ENCODE measurements around the gene P2RX7.
"Not testable (repeated sequence)": the region's sequence is repeated elsewhere in the genome, so short reads cannot be mapped to it uniquely, and the experiment has no call there.

- not testable (repeated sequence) for TF ChIP-seq POLR2A (IDR thresholded peaks at IDR 0.05; ENCODE audit: low read depth, low read length); CTCF (IDR thresholded peaks at IDR 0.05; ENCODE audit: extremely low read depth in 1 of 2, insufficient read depth in 1 of 2, low read depth in 1 of 2, low read length in 2 of 2); MAX (IDR thresholded peaks at IDR 0.05; ENCODE audit: insufficient read depth, insufficient read length); EZH2 (IDR thresholded peaks at IDR 0.05; ENCODE audit: borderline replicate concordance, low read depth, low read length, severe bottlenecking); JUN (IDR thresholded peaks at IDR 0.05; ENCODE audit: borderline replicate concordance, insufficient read depth, insufficient read length, low read depth); FOS (IDR thresholded peaks at IDR 0.05; ENCODE audit: borderline replicate concordance, insufficient read depth, low read length); POLR2AphosphoS5 (IDR thresholded peaks at IDR 0.05; ENCODE audit: insufficient read depth, low read depth, low read length); GATA2 (IDR thresholded peaks at IDR 0.05; ENCODE audit: insufficient read depth, insufficient read length, low read depth, low read length); MYC (IDR thresholded peaks at IDR 0.05; ENCODE audit: low read depth, low read length)
Observed at GRCh38 chr12:121149289-121149688, 16.6 kb downstream of the P2RX7 start.

Data from endothelial cell of umbilical vein (primary cell).